GM21723 (cell line): ENCODE data around the gene ACVR1.
"Not testable (repeated sequence)": the region's sequence is repeated elsewhere in the genome, so short reads cannot be mapped to it uniquely, and the experiment has no call there.

Experiments used
- ATAC-seq: cut with Tn5 transposase; IDR thresholded peaks from one replicate; pipeline ENCODE4 v1.9.1; 2021; ENCODE audit warnings: mild to moderate bottlenecking, moderate library complexity; ENCODE audit not compliant: unreplicated experiment

Gene ACVR1

DNA sequence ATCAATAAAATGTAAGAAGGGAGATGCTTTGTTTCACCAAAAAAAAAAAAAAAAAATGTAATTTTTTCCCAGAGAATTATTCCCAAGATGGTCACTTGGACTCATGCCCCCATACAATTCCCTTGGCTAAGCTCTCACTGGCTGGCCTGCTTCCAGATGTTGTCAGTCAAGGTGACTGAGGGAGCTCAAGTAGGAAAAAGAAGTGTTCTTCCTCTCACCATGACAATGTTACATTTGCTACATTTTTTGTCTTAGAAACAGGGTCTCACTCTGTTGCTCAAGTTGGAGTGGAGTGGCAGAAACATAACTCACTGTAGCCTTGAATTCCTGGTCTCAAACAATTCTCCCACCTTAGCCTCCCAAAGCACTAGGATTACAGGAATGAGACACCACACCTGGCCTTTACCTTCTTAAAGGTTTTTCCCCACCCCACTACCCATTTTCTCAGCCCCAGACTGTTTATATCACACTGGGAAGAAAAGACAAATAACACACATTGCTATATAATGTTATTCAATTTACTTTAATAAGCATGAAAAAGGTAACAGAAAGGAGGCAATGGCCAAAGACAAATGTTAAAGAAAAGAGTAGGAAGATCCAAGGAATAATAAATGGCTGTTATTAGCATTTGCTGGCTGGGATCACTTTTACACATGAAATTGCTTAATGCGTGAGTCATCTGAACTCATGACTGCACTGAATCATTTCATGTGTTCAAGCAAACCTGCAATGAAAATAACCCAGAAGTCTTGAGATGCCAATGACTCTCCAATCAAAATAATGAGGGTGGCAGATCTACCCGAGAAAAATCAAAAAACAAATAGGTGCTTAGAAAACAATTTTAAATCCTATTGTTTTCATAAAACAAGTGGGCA is 45.2 kb downstream of the ACVR1 start:
- ATAC-seq, result no peak

DNA sequence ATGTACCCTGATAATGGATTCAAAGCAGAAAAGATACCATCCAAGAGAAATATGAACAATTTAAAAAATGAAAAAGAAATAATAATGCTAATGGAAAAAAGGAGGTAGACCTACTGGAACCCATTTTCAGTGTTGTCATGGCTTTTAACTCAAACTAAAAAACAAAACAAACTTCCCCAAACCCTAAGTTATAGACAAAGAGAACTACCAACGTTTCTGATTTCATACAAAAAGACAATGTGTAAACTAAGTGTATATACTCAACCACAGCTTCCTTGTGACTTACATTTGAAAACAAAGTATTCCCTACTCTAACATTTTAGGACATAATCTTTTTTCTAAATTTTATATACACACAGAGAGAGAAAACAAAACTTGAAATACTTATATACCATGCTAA is 45.9 kb downstream of the ACVR1 start:
- ATAC-seq, result no peak

DNA sequence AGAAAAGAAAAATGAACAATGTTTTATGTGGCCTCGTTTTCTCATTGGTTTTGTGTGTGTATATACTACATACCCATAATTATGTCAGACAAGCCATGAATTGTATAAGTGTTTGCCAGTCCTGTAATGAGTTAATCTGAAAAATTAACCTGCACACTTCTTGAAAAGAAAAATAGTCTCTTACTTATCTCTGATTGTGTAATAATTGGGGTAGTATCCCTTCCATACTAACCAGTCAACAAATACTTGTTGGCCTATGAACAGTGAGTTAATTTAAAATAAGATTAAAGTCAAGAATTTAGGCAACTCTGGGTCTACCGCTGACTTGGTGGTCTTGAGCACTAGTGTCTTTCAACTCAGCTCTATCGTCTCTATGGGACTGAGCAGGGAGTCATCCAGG is 48.8 kb downstream of the ACVR1 start:
- no peak for ATAC-seq

DNA sequence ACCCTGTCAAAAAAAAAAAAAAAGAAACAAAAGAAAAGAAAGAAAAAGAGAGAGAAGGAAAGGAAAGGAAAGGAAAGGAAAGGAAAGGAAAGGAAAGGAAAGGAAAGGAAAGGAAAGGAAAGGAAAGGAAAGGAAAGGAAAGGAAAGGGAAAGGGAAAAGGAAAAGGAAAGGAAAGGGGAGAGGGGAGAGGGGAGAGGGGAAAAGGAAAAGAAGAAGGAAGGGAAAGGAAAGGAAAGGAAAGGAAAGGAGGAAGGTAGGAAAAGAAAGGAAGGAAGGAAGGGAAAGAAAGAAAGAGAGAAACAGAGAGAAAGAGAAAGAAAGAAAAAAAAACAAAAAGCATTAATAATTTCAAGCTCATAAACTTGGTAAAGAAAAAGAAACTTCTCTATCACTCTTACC is 49.5 kb downstream of the ACVR1 start:
- not testable (repeated sequence) for ATAC-seq

DNA sequence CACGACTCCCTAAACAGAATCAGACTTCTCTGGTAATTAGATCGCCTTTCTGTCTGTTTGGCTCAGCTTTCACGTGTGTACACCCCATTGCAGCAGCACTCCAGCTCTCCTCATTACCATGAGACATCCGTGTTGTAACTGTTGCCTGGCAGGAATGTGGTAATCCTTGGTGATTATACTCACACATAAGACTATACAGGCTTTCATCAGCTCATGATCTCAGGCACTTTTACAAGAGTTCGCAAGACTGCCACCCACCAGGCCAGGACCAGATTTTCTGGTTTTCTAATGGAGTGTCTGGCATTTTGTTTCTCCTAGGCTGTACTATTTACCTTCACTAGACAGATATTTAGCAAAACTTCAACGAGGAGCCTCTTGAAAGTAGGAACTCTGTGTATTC is 50.2 kb downstream of the ACVR1 start:
- no peak for ATAC-seq

DNA sequence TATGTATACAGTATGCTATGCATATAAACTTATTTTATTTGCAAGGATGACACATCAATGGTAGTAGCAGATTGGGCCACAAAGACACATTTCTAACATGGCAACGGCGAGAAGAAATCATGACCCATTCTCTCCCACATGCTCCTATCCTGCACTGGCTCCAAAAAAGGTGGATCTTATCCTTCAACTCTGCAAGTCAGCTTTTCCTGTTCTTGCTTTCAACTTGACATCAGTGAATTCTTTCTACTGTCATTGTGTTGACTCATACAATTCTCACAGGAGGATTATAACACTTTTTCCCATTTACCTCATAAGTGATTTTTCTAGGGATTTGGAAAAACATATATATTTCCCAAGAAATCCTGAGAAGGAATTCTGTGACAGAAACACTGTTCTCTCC is 53.1 kb downstream of the ACVR1 start:
- no peak for ATAC-seq

DNA sequence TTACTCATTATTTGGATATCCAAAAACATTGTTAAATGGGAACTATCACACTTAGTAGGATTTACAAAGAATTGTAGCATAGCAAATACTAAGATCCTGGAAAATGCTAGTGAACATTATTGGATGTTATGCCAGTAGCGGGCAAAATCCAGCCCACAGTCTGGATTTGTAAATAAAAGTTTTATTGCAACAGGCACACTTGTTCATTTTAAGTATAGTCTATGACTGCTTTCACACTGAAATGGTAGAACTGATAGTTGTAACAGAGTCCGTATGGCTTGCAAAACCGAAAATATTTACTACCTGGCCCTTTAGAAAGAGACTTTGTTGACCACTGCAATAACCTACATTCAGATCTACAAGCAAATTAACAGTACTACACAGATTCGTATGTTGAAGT is 53.6 kb downstream of the ACVR1 start:
- ATAC-seq, result no peak

DNA sequence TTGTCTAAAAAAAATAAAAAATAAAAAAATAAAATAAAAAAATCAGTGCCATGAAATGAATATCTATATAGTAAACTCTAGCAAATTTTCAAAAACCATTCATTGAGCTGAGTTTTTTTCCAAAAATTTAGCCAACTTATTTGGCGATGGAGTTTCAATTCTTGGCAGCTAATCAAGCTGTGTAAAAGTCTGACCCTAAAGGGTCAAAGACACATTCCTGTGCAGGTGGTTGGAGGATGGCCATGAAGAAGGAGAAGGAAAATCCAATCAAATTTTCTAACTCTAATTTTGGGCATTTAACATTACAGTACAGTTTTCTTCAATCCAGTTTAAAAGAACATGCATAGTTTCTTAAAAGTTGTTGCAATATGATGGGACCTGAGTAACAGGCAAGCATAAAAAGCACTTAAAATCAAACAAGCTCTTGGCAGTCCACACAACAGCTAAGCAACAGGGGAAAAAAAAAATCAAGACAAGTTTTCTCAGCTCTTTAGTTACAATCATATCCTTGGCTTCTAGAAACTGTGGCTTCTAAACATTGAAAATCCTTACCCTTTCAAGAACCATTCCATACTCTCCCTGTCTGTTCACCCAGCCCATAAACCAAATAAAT is 54.5 kb downstream of the ACVR1 start:
- no peak for ATAC-seq

DNA sequence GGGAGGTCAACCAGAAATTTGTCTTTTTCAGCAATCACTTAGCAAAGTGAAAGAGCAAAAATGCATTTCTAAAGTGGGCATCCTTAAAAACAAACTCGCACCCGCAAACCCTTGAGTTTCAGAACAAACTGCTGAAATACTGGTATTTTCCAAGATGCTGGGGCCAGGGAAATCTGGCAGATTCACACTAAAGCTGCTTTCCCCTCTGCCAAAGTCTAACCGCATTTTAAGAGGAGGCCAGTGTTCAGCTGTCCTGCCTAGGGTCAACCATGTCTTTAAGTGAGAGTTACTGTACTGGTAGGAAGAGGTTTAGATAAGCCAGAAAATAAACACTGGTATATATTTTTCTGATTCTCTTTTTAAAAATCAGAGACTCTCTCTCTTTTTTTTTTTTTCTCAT is 55.9 kb downstream of the ACVR1 start:
- no peak for ATAC-seq

DNA sequence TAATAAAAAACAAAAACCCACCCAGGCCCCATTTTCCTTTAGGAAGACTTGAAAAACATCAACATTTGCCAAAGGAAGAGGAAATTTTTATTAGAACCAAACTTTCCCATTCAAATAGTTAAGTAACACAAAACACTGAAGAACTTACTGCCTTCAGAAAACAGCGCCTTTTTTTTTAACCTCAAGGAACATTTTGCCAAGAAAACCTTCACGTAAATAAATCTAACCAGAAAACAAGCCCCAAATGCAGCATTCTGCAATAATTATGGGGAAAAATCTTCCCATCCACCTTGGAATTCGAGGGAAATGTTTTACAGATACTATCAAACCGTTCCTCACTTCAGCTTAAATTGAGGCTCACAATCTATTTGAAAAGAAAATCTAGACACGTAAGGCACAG is 56.4 kb downstream of the ACVR1 start:
- ATAC-seq, result no peak

DNA sequence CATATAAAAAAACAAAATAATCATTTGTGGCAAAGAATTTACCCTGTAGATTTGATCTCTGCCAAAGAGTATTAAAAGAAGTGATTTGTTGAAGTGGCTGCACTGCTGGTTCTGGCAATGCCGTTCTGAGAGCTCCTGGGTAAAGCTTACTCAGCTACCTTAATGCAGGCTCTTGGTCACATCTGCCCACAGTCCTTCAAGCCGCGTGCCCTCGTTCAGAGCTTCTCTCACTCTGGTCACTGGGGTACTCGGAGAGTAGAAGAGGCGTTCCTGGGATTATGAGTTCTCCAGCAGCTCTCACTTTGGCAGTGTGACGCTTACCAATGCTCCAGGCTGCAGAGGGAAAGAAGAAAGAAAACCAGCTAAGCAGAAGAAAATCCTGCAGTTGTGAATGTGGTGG is 57.9 kb downstream of the ACVR1 start:
- ATAC-seq, result no peak

DNA sequence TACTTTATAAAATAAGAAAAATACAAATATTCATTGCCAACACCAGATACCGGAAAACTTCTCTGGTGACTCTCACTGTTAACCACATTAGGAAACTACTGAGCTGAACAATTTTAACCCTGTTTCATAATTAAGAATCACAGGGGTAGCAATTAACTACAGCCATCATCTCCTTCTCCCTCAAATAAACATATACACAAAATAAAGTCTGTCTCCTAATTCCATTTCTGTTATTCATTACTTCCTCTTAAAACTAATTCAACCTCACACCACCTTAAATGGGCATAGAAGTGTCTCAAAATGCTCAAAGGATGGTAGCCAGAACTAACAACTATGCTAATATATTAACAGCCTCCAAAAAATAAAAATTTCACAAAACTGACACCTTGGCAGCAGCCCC is 60.7 kb downstream of the ACVR1 start:
- ATAC-seq, result no peak

DNA sequence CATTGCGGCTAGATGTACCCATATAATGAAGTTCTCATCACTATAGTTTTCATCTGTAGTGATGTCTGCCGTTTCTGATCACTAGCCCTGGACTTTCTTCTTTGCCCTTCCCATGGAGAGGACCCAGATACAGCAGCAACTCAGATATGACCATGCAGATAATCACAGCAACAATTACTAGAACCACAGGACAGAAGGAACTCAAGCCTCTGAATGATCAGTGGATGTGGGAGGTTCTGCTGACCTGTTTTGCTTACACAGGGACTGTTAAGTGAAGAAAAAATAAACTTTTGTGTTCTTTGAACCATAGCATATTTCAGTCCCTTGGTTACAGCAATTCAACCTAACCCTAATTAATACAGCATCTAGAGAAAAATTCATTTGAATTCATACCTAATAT is 62.7 kb downstream of the ACVR1 start:
- ATAC-seq, result no peak

DNA sequence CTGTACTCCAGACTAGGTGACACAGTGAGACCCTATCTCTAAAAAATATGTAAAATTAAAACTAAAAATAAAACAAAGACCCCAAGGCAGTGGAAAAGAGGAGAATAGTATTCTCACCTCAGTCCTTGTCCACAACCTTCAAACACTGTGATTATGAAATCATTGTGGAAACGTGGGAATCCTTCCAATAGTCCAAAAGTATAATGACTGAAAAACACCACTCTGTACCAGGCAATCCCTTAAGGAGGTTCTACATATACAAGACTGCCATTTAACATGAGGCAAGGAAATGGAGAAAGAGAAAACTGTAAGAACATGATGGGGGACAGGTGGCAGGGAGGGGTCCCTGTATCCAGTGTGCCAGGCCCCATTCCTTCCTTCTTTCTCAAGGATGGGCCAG is 66.1 kb downstream of the ACVR1 start:
- no peak for ATAC-seq

DNA sequence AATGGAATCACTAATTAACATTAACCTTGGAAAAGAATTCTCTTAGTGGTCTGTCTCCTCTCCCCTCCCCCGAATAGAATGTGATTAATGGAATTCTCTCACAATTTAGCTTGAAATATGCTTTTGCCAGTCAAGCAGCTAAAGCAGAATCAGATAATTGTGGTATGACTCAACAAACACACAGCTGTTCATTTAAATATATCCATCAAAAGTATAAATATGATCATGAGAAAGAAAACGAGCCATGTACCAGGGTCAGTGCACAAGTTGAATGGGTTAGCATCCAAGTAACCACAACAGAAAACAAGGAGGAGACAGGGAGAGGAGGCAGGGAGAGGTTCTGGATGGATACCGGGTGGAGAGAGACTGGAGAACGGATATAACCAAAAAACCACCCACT is 66.9 kb downstream of the ACVR1 start:
- no peak for ATAC-seq

DNA sequence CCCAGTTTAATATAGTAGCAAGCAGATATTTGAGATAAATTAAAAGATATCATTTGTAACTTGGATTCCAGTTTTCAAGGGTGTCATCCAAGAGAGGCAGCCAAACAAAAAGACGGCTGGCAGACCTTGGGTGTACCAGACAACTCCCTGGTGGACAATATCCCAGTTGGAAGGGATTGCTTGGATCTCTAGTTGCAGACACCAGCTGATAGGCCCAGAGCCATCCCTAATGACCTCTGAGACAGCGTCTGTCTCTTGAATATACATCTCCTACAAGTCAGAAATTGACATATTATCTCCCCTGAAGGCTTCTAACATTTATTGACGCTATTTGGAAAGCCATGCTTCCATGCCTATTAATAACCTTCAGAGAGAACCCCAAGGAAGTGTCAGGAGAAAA is 67.7 kb downstream of the ACVR1 start:
- ATAC-seq, result no peak

DNA sequence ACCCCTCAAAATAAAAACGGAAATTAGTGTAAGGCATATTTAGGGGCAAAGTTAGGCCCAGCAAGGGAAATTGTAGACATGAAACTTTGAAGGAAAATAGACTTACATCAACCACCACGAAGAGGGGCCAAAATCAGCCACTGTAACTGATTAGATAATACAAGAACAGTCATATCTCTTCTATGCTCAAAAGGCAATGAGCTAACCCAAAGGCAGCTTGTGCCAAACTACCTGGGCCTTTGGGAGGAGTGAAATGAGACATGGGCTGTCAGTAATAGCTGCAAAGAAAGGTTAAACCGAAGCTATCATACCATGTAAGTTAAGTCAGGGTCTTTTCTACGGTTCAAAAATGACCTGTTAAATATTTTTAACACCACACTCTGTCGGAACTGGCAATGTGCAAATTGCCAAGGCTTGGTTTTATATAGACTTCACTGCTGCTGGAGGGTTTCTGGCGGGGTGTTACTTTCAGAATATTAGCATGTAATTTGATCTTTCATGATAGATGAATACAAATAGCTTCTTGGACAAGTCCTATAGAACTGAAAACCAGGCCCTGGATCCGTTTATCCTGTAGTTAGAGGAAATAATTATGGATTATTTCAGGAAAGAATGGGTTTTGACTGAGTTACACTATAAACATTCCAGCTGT is 69.6 kb downstream of the ACVR1 start:
- no peak for ATAC-seq

DNA sequence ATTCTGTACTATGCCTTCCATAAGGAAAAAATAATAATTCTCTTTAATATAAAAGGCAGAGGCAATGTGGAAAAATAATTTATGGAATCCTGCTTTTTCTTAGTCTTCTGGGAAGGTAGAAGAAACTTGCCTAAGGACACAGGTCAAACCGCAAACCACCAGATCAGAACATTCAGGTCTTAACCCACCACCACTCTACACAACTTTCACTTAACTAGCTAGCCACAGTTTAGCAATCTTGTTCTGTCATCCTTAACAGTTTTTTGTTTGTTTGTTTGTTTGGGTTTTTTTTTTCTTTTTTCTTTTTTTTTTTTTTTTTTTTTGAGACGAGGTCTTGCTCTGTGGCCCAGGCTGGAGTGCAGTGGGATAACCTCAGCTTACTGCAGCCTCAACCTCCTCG is 70.6 kb downstream of the ACVR1 start:
- no peak for ATAC-seq

DNA sequence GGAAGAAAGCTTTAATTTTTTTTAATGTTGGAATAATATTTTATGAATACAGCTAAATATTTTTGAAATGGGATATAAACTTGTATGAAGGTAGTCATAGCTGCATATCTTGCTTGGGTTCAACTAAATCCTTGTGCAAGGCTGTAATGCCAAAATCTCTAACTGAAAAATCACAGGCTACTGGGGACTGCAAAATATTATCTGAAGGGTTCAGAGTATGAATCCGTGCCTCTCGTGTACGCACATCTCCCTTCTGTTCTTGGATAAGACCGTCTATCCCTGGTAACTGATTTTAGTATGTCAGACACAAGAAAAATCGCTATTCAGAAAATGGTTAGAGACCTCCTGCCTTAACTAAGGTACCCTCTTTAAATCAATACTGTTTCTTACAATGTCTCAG is 71.8 kb downstream of the ACVR1 start:
- no peak for ATAC-seq

DNA sequence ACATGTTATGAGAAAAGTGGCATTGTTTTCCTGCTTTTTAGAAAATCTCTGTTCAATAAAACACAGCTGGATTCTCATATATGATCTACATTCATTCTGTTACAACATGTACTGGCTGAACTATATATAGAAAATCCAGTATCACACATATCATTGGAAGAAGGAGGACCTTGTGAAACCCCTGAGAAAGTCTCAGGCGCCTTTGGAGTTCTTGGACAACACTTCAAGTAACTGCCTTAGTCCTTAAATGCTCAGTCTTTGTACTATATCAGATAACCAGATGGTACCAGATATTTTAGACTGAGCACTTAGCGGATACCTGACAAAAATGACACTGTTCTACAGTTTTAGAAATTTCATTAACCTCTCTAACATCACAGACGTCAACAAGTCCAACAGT is 72.2 kb downstream of the ACVR1 start:
- no peak for ATAC-seq

DNA sequence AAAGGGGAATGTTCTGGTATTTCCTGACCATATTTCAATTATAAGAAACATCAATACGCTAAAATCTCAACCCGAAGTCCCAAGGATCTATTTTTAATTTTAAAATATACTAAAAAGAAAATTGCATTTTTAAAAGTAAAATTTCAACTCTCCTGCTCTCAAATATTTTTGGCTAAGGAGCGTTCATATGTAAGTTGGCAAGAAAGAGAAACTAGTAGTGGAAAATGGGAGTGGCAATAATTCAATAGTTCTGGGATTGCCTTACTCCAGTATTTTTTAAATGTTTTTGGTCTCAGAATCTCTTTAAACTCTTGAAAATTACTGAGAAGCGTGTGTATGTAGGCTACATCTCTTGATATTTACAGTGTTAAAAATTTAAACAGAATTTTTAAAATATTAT is 72.7 kb downstream of the ACVR1 start:
- ATAC-seq, result no peak

DNA sequence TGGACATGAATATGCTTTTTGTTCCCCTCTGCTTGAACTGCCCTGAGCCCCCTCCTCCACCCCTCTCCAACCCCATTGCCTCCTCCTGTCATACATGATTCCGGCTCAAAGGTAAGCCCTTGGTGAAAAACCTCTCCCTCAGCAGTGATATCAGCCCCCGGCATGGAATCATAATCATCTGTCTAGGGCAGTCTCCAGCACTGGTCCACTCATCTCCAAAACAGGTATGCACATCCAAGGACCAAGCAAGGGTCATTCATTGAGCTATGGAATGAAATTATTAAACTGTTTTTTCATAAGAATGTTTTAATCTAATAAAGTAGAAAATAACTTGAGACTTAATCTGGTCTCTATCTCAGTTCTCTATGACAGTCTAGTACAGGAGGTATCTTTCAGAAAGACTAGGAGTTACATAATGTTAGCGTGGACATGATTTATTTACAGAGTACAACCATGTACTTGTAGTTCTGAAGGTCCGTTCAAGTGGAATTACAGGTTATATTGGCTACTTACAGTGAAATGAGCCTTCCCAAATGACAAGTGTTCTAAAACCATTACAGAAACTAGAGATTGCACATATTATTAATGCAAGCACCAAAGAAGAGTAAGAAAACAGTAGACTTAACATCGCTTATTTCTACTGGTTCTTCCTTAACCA is 75.2 kb downstream of the ACVR1 start:
- ATAC-seq, result no peak
